ENCODE data around the gene FBL. TPM values are rescaled to one million over a fixed set of nuclear protein-coding genes. Genes with fewer than 3 reads are reported as not detected.

Gene FBL
- polyA plus RNA-seq, 1 experiment, result 256 TPM

DNA sequence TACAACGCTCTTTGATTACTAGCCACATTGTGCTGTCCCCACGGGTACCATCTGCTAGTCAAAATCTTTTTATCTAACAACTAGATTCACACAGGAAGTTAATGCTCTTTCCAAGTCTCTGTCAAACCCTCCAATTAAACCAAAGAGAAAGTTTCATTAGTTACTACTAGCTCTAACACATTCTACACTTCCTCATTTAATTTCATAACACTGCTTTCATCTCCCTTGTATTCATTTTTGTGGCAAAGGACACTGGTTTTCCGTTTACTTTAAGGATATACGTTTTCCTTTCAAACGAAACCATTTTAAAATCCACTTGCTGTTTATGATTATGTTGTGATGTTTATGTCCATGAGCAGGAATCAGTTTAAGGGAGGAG is 17.5 kb downstream of the FBL start:
- no peak overlapping the region for H3K4me3 ChIP-seq (ENCODE audit: low read depth, low read length)
- CTCF ChIA-PET, result interaction anchor here (2.9 kb wide), 1 partner anchor 15 kb away, joined by 30 read pairs; no protein-coding TSS in a partner anchor
- H3K27me3 ChIP-seq (ENCODE audit: control insufficient read depth, insufficient read depth, low read length), result no peaks in the 10 kb centered on the region
- no peak for TF ChIP-seq CTCF (IDR thresholded peaks at IDR 0.05; ENCODE audit: low read depth, low read length)
- H3K27ac ChIP-seq (ENCODE audit: low read depth, low read length), result no peak overlapping the region
- POLR2A ChIA-PET, result no interaction called here
- no peaks in the 10 kb centered on the region; the same call in 1 of the 2 replicates for H3K9me3 ChIP-seq (ENCODE audit: control insufficient read depth, insufficient read depth, low read length)
- no peak for DNase-seq (ENCODE audit: low read depth, low spot score)

GRCh38 chr19:39828015-39828653 is 18.0 kb downstream of the FBL start:
- no peak overlapping the region for H3K27ac ChIP-seq (ENCODE audit: low read depth, low read length)
- CTCF ChIA-PET, result interaction anchor here (2.9 kb wide), 1 partner anchor 15 kb away, joined by 30 read pairs; no protein-coding TSS in a partner anchor
- no peak overlapping the region for H3K4me3 ChIP-seq (ENCODE audit: low read depth, low read length)
- DNase-seq (ENCODE audit: low read depth, low spot score), result no peak
- TF ChIP-seq CTCF (IDR thresholded peaks at IDR 0.05; ENCODE audit: low read depth, low read length), result no peak
- H3K27me3 ChIP-seq (ENCODE audit: control insufficient read depth, insufficient read depth, low read length), result no peaks in the 10 kb centered on the region
- POLR2A ChIA-PET, result no interaction called here
- H3K9me3 ChIP-seq (ENCODE audit: control insufficient read depth, insufficient read depth, low read length), result no peaks in the 10 kb centered on the region; the same call in 1 of the 2 replicates

- DNase-seq (ENCODE audit: low read depth, low spot score), result no peak
- ChIA-PET CTCF (interaction anchor here (2.9 kb wide), 1 partner anchor 16 kb away, joined by 30 read pairs; no protein-coding TSS in a partner anchor), POLR2A (no interaction called here)
- Histone ChIP-seq H3K9me3 (ENCODE audit: control insufficient read depth, insufficient read depth, low read length) (no peaks in the 10 kb centered on the region; the same call in 1 of the 2 replicates), H3K4me3 (ENCODE audit: low read depth, low read length) (no peak overlapping the region), H3K27me3 (ENCODE audit: control insufficient read depth, insufficient read depth, low read length) (no peaks in the 10 kb centered on the region), H3K27ac (ENCODE audit: low read depth, low read length) (no peak overlapping the region)
- no peak for TF ChIP-seq CTCF (IDR thresholded peaks at IDR 0.05; ENCODE audit: low read depth, low read length)
Measured at GRCh38 chr19:39827216-39827615, 19.0 kb downstream of the FBL start.

- DNase-seq (ENCODE audit: low read depth, low spot score), result no peak
- ChIA-PET CTCF (interaction anchor here (0.8 to 3.4 kb wide), 2 partner anchors 18 to 34 kb away, joined by 4 to 10 read pairs; no protein-coding TSS in a partner anchor), POLR2A (no interaction called here)
- no peaks in the 10 kb centered on the region; the same call in 1 of the 2 replicates for H3K9me3 ChIP-seq (ENCODE audit: control insufficient read depth, insufficient read depth, low read length)
- no peak for TF ChIP-seq CTCF (IDR thresholded peaks at IDR 0.05; ENCODE audit: low read depth, low read length)
- H3K27me3 ChIP-seq (ENCODE audit: control insufficient read depth, insufficient read depth, low read length), result no peaks in the 10 kb centered on the region
- H3K27ac ChIP-seq (ENCODE audit: low read depth, low read length), result no peak overlapping the region
- no peak overlapping the region for H3K4me3 ChIP-seq (ENCODE audit: low read depth, low read length)
Measured at GRCh38 chr19:39826311-39826945, 19.8 kb downstream of the FBL start.

GRCh38 chr19:39825531-39826076 is 20.6 kb downstream of the FBL start:
- ChIA-PET CTCF (interaction anchor here (0.8 to 3.4 kb wide), 3 partner anchors 17 to 33 kb away, joined by 3 to 10 read pairs (median 3); no protein-coding TSS in a partner anchor), POLR2A (interaction anchor here (0.5 to 2.2 kb wide), 2 partner anchors 8 to 326 kb away, joined by 5 to 7 read pairs; partner anchors contain the start of gene DYRK1B)
- H3K27me3 ChIP-seq (ENCODE audit: control insufficient read depth, insufficient read depth, low read length), result no peaks in the 10 kb centered on the region
- no peak overlapping the region for H3K4me3 ChIP-seq (ENCODE audit: low read depth, low read length)
- no peak for TF ChIP-seq CTCF (IDR thresholded peaks at IDR 0.05; ENCODE audit: low read depth, low read length)
- no peak for DNase-seq (ENCODE audit: low read depth, low spot score)
- H3K9me3 ChIP-seq (ENCODE audit: control insufficient read depth, insufficient read depth, low read length), result no peaks in the 10 kb centered on the region; the same call in 1 of the 2 replicates
- H3K27ac ChIP-seq (ENCODE audit: low read depth, low read length), result no peak overlapping the region
